Stimulated activated CD4-positive, alpha-beta T cell treated with anti-CD3 and anti-CD28 coated beads, Interleukin-4, amount 100 ng/mL, for 24 hours (primary cell): Measurements from ENCODE around the gene TACC2.
A peak's percentile ranks its signal among the peaks of the same experiment; 100 is the strongest.

Experiments used
- DNase-seq: peaks from one replicate; pipeline ENCODE4 v3.0.0-alpha.2; 2020

TACC2 gene

DNA sequence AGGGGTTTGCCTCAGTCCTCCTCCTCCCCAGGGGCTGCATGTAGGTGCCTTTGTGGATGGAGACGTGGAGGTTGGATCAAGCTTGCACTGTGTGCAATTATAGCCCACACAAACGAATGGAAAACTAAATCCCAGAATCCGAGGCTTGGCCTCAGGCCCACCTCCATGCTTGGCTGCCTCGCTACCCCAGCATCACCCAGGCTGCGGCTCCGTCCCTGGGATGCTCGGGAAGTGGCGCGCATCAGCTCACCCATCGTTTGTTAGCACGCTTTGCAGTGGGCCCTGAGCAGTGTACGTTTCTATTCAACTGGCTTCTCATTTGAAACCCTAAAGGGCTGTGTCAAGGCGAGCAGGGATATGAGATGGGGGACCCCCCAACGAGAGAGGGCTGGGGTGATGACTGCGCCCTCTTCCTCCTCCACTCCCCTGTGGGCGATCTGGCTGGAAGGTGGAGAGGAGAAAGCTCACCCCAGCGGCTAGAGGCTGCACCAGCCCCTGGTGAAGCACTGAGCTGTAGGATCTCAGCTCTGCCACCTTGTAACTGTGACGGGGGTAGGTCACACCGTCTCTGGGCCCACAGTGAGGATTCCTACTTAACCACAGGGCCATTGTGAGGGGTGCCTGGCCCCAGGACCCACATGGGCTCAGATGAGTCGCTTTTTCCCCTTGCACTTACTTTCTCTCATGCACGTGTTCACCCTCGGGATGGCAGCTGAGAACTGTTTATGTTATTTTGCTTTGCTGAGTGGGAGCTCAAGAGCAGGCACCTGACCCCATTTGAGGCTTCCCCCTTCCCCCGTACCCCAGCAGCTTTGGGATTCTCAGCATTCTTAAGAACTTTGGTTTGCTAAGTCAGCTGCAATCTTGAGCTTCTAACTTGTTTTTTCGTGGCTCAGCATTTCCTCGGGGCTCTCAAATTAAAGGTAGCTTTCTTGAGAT, 269.4 kb downstream of the TACC2 start:
- DNase-seq: no peak

DNA sequence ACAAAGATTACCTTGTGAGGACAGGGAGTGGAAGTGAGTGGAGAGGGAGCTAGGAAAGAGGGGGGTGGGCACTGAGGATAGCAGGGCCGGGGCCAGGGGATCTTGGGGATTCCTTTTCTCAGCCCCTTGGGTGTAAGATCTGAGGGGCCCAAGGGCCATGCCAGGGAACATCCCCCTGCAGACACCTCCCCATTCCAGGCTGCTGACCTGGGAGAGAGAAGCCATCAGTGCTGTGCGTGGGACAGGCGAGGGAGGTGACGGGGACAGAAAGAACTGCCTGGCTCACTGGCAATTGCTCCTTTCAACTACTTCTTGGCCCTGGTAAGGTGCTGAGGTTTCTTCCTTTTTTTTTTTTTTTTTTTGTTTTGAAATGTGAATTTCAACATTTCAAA, 270.1 kb downstream of the TACC2 start:
- DNase-seq: no peak

DNA sequence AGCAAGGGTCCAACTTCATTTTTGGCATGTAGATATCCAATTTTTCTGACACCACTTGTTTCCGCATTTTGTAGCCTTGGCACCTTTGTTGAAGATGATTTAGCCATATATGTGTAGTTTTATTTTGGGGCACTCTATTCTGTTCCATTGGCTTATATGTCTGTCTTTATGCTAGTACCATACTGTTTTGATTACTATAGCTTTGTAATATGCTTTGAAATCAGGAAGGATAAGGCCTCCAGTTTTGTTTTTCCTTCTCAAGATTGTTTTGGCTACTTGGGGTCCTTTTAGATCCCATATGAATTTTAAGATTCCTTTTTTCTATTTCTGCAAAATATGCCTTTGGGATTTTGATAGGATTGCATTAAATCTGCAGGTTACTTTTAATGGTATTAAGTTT, 272.6 kb downstream of the TACC2 start:
- no peak for DNase-seq

DNA sequence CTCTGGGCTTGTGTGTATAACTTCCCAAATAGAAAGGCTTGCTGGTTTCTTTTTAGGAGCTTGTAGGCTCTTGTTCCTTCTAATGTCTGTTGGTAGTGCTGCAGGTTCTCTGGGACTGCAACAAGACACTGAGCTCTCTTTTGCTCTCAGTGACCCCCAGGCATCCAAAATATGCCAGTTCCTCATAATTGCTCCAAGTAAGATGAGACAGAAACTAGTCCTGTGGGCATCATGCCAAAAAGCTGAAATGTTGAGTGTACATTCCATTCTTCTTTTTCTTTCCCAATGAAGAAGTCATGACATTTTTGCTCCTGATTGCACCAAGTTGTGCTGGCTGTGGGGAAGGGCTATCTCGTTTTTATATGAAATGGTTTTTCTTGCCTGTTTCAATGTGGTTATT, 275.0 kb downstream of the TACC2 start:
- no peak for DNase-seq

DNA sequence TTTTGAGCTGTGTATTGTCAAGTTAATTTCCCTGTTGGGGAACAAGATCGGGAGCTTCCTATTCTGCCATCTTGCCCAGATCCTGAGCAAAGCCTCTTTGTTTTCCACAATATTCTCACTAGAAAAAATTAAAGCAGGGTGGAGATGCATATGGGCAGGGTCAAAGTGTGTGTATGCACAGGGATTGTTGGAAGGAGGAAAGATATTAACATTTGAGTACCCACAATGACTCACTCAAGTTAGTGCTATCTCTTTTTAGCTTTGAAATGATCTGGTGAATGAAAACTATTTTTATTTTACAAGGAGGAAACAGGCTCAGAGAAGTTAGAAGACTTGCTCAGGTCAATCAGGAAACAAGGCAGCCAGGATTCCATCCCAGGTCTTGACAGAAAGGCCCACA, 275.5 kb downstream of the TACC2 start:
- no peak for DNase-seq

DNA sequence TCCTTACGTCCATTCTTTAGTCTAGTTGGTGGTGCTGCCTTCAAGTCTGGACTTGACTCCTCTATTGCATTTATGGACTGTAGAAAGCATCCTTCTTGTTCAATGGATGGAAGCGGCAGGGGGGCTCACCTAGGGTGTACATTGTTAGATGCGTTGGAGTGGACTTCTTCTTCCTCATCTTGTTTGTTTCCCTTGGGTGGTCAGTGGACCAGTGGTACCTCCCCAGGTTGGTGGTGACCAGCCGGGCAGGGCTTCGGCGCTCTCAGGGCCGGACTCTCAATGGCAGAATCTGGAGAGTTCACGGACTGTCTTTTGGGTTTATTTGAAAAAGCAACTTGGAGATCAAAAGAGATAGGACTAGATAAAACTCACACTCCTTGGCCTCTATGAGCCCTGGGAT, 276.0 kb downstream of the TACC2 start:
- DNase-seq: no peak

DNA sequence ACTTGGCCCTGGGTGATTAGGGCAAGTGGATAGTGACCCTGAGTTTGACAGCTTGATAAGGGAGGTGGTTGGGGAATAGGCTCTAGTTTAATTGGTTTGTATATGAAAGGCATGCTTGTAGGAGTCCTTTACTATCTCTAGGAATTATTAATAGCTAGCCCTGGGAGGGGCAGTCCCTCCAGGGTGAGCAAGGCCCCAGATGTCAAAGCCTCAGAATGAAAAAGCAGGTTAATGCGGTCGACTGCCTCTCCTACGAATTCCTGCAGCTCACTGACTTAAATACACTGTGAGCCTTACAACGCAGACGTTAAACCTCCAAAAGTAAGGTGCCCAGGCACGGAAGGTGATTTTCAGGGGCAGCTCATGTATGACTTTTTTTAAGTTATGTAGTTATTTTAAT, 276.9 kb downstream of the TACC2 start:
- DNase-seq: no peak

DNA sequence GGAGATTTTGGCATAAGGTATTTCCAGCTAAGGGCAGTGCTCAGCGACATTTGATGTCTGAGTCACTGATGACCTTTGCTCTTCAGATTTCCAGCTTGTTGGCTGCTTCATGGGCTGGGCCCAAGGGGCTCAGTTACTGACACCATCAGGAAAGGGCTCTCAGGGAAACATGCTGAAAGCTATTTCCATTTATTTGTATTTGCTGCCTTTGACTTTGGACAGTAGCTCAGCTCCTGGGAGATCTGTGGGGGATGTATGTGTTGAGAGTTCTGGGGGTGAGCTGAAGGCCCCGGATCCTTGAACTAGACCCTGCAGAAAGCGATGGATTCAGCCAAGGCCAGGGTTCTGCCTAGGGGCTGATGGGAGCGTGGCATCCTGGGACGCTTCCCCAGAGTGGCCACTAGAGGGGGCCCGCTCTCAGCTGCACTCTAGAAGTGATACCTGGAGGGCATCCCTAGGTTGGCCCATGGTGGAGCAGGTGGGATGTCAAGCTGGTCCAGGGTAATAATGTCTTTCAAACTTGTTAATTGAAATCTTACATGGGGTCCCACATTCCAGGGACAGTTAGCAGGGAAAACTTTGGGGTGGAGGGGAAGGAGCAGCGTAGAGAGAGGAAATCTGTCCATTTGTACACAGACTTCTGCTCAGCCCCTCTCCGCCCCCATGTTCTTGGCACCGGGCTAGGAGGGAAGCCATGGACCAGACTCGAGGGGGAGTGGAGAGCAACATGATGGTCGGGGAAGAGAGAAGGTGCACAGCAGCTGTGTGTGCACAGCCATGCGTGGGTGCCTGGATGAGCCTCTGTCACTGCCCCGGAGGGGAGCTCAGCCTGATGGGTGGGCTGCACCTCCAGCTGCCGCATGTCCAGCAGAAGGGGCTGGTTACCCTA, 279.1 kb downstream of the TACC2 start:
- peak; percentile 41 for DNase-seq

DNA sequence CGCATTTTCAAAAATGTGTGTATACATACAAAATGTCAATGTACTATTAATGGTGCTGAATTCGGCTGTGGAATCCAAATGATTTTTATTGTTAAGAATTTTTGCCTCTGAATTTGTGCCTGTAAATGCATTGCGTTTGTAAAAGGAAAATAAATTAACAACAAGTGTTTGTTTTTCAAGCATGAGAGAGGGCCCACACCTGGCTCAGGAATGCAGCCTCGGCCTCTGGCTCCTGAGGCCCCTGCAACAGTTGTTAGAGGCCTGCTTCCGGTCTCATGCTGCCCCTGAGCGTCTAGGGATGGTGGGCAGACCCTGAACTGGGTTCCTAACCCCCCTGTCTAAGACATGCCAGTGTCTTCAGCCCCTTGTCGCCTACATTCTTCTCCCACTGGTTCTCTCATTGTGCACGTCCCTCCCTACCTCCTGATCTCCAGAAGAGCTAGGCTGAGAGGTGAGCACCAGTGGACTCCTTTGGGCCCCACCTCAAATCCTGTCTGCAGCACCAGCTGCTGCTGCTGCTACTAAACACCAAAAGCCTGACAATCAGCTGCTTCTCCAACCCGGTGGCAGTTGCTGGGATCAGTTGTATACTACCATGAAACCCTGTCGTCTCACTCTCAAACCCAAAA, 280.2 kb downstream of the TACC2 start:
- no peak for DNase-seq

DNA sequence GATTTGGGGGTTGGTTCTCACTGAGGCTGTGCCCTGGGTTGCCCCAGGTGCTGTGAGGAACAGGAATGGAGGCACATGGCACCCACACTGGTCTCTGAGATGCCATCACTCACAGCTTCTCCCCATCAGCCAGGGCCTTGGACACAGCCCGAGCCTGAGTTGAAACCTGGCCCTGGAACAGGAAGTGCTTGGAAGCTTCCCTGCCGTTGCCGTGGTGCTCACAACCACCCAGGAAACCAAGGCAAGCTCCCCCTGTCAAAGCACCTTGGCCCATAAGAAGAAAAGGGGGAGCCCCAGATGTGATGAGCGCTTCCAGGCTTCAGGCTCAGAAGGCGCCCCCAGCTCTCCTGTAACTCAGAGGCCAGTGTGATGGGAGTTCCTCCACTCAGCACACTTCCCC, 282.1 kb downstream of the TACC2 start, which contains the start of gene BTBD16:
Gene BTBD16, plus strand, starts transcription at position 221 of the 400 bp plus-strand sequence. CDS start 3,786 bp downstream, outside the sequence.
- DNase-seq: no peak

DNA sequence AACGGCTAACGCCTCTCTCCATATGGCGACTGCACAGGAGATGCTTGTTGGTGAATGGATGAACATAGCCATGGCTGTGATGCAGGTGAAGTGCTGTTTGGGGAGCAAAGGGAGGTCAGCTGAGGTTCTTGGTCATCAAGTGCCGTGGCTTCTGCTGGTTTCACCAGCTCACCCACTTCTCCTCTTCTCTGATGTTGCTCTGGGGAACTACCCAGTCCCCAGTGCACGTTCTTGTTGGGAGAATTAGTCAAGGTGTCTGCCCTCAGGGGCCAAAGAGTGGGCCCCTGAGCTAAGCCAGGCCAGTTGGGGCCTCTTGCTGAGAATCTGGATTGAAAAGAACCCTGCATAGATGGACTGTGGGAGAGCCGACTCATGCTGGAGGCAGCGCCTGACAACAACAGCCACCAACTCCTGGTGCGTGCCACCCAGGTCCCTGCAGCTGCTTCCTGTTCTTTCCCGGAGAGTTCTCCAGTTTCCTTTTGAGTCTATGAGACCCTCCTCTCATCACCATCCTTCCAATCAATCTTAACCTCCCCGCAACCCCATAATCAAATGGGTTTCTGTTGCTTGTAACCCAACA, 285.1 kb downstream of the TACC2 start:
- no peak for DNase-seq

DNA sequence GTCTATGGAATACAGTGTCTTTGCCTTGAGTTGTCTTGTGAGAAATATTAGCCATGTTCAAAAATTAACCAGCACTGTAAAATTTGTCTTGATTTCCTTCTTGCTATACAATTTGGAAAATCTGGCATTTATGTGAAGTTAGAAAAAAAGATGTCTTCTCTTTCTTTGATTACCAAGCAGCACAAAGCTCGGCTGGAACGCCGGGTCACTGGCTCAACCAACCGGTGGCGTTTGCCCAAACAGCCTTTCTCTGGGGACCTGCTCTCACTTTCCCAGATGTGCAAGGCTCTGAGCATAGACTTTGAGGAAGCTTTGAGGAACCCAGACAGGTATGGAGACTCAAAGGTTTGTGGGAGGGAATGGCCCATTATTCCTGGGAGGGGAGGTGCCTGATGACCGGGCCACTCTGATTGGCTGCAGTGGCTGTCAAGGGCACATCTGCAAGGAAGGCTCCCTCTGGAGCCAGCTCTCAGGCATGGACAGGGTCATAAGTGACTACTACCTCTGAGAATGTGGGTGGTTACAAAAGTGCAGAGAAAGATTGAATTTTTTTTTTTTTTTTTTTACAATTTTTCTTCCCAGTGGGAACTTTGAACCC, 287.7 kb downstream of the TACC2 start:
- DNase-seq: no peak

DNA sequence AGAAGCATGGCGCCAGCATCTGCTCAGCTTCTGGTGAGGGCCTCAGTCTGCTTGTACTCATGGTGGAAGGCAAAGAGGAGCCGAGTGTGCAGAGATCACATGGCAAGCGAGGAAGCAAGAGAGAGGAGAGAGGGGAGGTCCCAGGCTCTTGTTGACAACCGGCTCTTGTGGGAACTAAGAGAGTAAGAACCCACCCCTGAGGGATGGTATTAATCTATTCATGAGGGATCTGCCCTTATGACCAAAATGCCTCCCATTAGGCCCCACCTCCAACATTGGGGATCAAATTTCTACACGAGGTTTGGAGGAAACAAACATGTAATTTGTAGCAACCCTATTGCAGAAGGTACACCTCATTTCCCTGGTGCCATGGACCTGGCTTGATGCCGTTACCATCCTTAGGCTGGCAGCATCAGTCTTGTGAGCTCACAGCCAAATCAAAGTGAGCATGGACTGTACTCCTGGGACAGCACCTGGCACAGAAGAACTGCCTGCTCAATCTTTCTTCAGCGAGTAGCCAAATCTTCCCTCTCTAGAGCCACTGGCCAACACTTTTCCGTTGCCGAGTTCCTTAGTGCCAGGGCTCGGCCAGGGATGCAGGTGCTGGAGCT, 288.7 kb downstream of the TACC2 start:
- no peak for DNase-seq

DNA sequence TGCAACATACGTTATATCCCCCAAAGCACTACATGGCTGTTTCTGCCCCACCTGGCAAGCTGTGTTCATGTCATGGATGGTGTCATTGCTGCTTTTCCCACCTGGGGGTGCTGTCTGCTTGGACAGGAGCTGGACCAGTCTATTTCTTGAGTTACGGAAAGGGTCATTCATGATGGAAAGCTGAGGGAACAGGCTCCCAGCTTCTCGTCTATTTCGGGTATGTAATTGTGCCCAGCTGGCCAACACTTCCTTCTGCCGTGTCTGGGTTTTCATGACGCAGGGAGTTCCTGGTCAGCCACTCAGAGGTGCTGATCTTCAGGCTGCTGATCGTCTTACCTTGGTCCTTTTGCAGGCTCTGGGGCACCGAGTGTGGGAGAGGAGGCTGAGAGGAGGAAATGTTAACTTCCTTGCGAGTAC, 290.8 kb downstream of the TACC2 start:
- no peak for DNase-seq

DNA sequence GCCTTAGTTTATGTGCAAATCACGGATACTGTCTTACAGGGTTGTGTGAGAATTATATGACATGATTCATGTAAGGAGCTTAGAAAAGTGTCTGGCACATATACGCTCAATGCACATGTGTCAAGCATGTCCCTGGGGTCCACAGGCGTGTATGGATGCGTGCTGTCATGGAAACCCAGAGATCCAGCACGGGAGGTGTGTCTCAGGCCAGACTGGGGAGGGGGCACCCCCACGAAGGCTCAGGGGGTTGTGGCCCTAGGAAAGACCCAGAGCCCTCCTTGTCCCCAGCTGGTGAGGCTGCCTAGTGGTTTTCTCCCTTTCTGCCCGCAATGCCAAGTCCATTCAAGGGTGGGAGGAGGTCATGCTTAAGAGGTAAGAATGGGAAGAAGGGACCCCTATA, 291.2 kb downstream of the TACC2 start:
- DNase-seq: no peak

DNA sequence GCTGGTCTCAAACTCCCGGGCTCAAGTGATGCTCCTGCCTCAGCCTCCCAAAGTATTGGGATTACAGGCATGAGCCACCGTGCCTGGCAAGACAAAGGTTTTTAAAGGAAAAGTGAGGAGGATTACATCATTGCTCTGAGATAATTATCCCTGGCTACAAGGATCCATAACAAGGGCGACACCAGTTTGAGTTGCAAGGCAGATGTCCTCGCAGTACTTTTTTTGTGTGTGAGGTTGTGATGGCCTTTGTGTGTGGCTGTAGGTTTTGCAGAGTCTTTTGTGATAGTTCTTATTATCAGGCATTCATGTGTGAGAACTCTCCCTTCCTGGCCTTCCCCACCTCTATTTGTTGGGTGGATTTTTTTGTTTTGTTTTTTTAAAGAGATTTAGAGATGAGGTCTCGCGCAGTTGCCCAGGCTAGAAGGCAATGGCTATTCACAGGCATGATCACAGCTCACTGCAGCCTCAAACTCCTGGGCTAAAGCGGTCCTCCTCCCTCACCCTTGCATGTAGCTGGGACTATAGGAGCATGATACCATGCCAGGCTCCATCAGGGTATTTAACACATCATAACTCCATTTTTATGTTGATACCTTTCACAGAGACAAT, 292.2 kb downstream of the TACC2 start:
- no peak for DNase-seq

DNA sequence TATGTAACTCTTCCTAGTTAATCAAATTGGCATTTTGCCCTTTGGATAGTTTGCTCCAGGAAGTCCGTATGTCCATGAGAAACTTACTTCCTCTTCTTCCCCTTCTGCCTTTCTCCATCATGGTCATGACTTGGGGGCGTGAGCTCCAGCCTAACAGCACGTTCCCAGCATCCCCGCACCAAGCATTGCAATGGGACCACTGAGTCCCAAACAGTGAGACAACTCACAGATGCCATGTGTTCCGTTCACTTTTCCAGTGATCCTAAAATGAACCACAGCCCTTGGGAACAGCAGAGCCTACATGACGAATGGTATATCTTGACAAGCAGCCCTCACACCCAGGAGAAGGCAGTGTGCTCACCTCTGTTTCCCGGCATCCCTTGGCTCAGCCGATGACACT, 292.8 kb downstream of the TACC2 start:
- no peak for DNase-seq

DNA sequence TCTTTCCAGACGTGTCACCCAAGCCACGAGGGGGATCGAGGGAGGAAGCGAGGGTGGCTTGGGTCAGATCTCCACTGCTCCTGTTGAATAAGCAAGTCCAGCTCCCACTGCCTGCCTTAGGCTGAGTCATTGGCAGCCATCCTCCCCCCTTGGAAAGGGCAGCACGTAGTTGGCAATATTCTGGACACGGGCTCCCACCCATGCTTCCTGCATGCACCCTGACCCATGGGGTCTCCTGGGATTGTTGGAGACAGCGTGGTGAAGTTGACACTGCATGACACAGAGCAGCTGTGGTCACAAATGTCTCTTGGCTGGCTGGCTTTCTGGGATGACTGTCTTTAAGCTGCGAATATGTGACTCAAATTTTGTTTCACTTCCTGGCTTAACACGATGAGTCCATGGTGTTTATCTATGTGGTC, 293.3 kb downstream of the TACC2 start:
- DNase-seq: no peak

DNA sequence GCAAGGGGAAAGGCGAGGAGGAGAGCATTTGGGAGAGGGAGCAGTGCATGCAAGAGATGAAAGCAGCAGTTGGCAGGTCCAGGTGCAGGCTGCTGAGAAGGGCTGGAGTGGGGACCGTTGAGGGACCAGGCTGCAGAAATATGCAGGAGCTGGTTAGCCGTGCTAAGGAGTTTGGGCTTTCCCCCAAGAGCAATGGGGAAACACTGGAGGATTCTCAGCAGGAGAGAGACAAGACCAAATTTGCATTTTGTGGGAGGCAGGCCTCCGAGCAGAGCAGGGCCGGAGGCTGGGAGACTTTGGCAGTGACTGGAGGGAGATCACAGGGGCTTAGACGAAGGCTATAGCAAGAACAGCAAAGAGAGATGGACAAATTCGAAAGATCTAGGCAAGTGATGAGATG, 293.9 kb downstream of the TACC2 start:
- no peak for DNase-seq

DNA sequence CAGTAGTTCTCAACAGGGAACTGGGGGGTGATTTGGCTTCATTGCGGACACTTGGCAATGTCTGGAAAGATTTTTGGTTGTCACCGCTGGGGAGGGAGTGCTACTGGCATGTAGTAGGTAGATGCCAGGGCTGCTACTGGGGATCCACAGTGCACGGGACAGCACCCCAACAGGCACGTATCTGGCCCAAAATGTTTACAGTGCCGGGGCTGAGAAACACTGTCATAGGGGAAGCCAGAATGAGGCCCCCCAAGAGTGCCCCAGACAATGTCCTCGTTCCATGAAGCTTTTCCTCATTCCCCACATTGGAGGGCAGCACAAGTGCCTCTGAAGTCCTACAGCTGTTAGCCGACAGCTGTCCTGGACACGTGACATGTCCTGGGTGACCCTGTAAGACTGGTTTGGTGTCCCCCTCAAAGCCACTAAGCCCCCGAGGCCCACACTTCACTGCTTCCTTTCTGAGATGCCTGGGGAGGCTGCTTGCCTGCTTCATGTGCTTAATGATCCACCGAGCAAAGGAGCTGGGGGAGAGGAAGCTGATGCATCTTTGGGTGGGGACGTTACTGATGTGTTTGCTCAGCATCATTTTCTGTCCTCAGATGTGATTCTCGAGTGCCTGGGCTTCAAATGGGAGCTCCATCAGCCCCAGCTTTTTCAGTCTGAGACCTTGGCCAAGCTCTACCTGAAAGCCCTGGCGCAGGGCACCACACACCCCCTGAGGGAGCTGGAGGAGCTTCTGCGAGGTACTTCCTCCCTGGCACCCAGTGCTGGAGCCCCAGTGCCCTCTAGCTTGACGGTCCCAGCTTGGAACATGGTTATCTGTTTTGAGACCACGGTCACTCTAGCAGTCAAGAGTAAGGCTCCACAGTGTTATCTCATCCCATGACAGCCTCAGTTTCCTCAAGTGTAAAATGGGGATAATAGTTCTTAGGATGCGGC, 296.8 kb downstream of the TACC2 start:
- DNase-seq: no peak
